PC-3 (cell line): ENCODE measurements around the gene AIFM3. TPM values are rescaled to one million over a fixed set of nuclear protein-coding genes. Genes with fewer than 3 reads are reported as not detected.

ENCODE experiments used
- ATAC-seq: fragments of 200-7000 bp; cut with Tn5 transposase; 2 replicates; pipeline ENCODE4 v1.9.1; 2020; ENCODE audit warnings: mild to moderate bottlenecking, moderate library complexity
- BruUV-seq: library from RNA; stranded (reverse); fragments of 400-500 nt; replicated peaks from 2 replicates; lab custom pipeline; 2021; lab: Mats Ljungman, UMichigan
- CTCF ChIA-PET: fragments of 300-600 bp; sonication (Branson Sonifier 250); formaldehyde crosslinking; loops from one replicate; lab custom pipeline; 2022; ENCODE audit warnings: antibody characterized with exemption; lab: Charles Lee
- POLR2A ChIA-PET: fragments of 300-600 bp; sonication (Branson Sonifier 250); formaldehyde crosslinking; loops from one replicate; lab custom pipeline; 2022; ENCODE audit warnings: antibody characterized with exemption; ENCODE audit not compliant: unreplicated experiment; lab: Charles Lee
- DNase-seq: peaks from one replicate; pipeline ENCODE4 v3.0.0-alpha.2; 2015
- H2AFZ ChIP-seq: fragments of 300-600 bp; sonication (generic); 2 replicates; pipeline ENCODE4 v1.6.0; 2016; ENCODE audit warnings: antibody characterized with exemption, low read length
- H3F3A ChIP-seq: fragments of 300-600 bp; sonication (generic); one replicate; pipeline ENCODE4 v1.6.0; 2017; ENCODE audit warnings: antibody characterized with exemption, low read length, control low read depth, mild to moderate bottlenecking; ENCODE audit not compliant: unreplicated experiment
- H3K27ac ChIP-seq: fragments of 300-600 bp; sonication (generic); 2 replicates; pipeline ENCODE4 v1.5.1; 2016; ENCODE audit warnings: mild to moderate bottlenecking, low read length
- H3K27me3 ChIP-seq: fragments of 300-600 bp; sonication (generic); 2 replicates; pipeline ENCODE4 v1.6.1; 2016; ENCODE audit warnings: low read length, mixed read lengths
- H3K36me3 ChIP-seq: fragments of 300-600 bp; sonication (generic); 2 replicates; pipeline ENCODE4 v1.6.1; 2016; ENCODE audit warnings: low read depth, mixed run types, low read length, mixed read lengths
- H3K4me1 ChIP-seq: fragments of 300-600 bp; sonication (generic); 2 replicates; pipeline ENCODE4 v1.5.1; 2016; ENCODE audit warnings: low read length; ENCODE audit not compliant: insufficient read depth
- H3K4me2 ChIP-seq: fragments of 300-600 bp; sonication (generic); 2 replicates; pipeline ENCODE4 v1.6.0; 2016; ENCODE audit warnings: low read length
- H3K4me3 ChIP-seq: fragments of 300-600 bp; sonication (generic); 2 replicates; pipeline ENCODE4 v1.5.1; 2016; ENCODE audit warnings: mild to moderate bottlenecking, low read length, mixed read lengths
- H3K79me2 ChIP-seq: fragments of 300-600 bp; sonication (generic); 2 replicates; pipeline ENCODE4 v1.6.1; 2017; ENCODE audit warnings: low read length, mixed read lengths
- H3K9ac ChIP-seq: fragments of 300-600 bp; sonication (generic); 2 replicates; pipeline ENCODE4 v1.6.0; 2016; ENCODE audit warnings: mild to moderate bottlenecking, low read length
- H3K9me2 ChIP-seq: fragments of 300-600 bp; sonication (generic); replicated peaks from 2 replicates; pipeline ENCODE4 v1.6.1; 2016; ENCODE audit warnings: mixed run types, low read length, mixed read lengths
- H3K9me3 ChIP-seq: fragments of 300-600 bp; sonication (generic); 2 replicates; pipeline ENCODE4 v1.6.1; 2016; ENCODE audit warnings: low read length, mixed read lengths
- H4K20me1 ChIP-seq: fragments of 300-600 bp; sonication (generic); 2 replicates; pipeline ENCODE4 v1.6.1; 2016; ENCODE audit warnings: low read length, mixed read lengths
- CTCF ChIP-seq: fragments of 300-600 bp; sonication (generic); conservative IDR thresholded peaks from 2 replicates; pipeline ENCODE4 v1.5.1; 2017; ENCODE audit warnings: antibody characterized with exemption, low read depth, mild to moderate bottlenecking, low read length
- EZH2 ChIP-seq: fragments of 300-600 bp; sonication (generic); IDR thresholded peaks from one replicate; pipeline ENCODE4 v1.6.1; 2017; ENCODE audit warnings: antibody characterized with exemption, mild to moderate bottlenecking, low read length; ENCODE audit not compliant: unreplicated experiment
- EZH2phosphoT487 ChIP-seq: fragments of 300-600 bp; sonication (generic); IDR thresholded peaks from 2 replicates; pipeline ENCODE4 v1.6.1; 2018; ENCODE audit warnings: mild to moderate bottlenecking, antibody characterized with exemption, low read length, borderline replicate concordance
- intact Hi-C: fragments of 100-400 bp; cut with micrococcal nuclease; formaldehyde crosslinking; loops from 2 replicates; pipeline ENCODE4 v1.9.0; 2023
- total RNA-seq: library from RNA; depleted of rRNA; stranded (reverse); fragments of >200 nt; gene quantifications from 2 replicates; pipeline ENCODE4 v1.2.3, GENCODE V29; 2014

The AIFM3 gene
- total RNA-seq, 1 experiment from 2014 or later, result 1.5 TPM

- Histone ChIP-seq H3K79me2 (peaks cover 97% of the 10 kb centered on the region), H3K9ac (no peak overlapping the region), H3K27ac (no peak overlapping the region), H3K36me3 (no peaks in the 10 kb centered on the region; the same call in 1 of the 2 replicates), H3K4me1 (peaks cover 7% of the 10 kb centered on the region), H3F3A (no peaks in the 10 kb centered on the region), H2AFZ (no peak overlapping the region), H3K4me3 (no peak overlapping the region), H4K20me1 (peaks cover 64% of the 10 kb centered on the region), H3K27me3 (no peaks in the 10 kb centered on the region), H3K9me2 (no peaks in the 10 kb centered on the region), H3K4me2 (no peak overlapping the region), H3K9me3 (no peaks in the 10 kb centered on the region)
- CTCF ChIA-PET, result no interaction called here
- TF ChIP-seq CTCF, result no peak
- no peak for TF ChIP-seq EZH2phosphoT487
- no peak for TF ChIP-seq EZH2
- POLR2A ChIA-PET, result no interaction called here
- intact Hi-C loops, result no loop called here
- BruUV-seq, result no TSS peak
- no peak for DNase-seq
- ATAC-seq, result no peak
These were observed 40.8 kb upstream of the AIFM3 start for GRCh38 chr22:20926243-20926642.

GRCh38 chr22:20927940-20928572, 39.0 kb upstream of the AIFM3 start:
- peaks cover 57% of the 10 kb centered on the region for H4K20me1 ChIP-seq
- no peak overlapping the region for H3K4me3 ChIP-seq
- H3K4me2 ChIP-seq, result no peak overlapping the region
- no peak for DNase-seq
- H3K4me1 ChIP-seq, result no peaks in the 10 kb centered on the region
- intact Hi-C loops, result no loop called here
- no peak for TF ChIP-seq EZH2
- no peak for TF ChIP-seq EZH2phosphoT487
- no peak for TF ChIP-seq CTCF
- no peaks in the 10 kb centered on the region for H3K9me2 ChIP-seq
- BruUV-seq, result no TSS peak
- no peaks in the 10 kb centered on the region; the same call in 1 of the 2 replicates for H3K36me3 ChIP-seq
- CTCF ChIA-PET, result no interaction called here
- no peak overlapping the region for H2AFZ ChIP-seq
- no peak overlapping the region for H3K27ac ChIP-seq
- POLR2A ChIA-PET, result no interaction called here
- no peak overlapping the region for H3K9ac ChIP-seq
- ATAC-seq, result no peak
- peaks cover 95% of the 10 kb centered on the region for H3K79me2 ChIP-seq
- no peaks in the 10 kb centered on the region for H3K9me3 ChIP-seq
- no peaks in the 10 kb centered on the region for H3K27me3 ChIP-seq
- no peaks in the 10 kb centered on the region for H3F3A ChIP-seq

GRCh38 chr22:20928573-20928967, 38.5 kb upstream of the AIFM3 start:
- Histone ChIP-seq H3K9ac (no peak overlapping the region), H3K79me2 (peaks cover 94% of the 10 kb centered on the region), H3K4me2 (no peak overlapping the region), H3K27ac (no peak overlapping the region), H3K9me2 (no peaks in the 10 kb centered on the region), H4K20me1 (peaks cover 56% of the 10 kb centered on the region), H3F3A (no peaks in the 10 kb centered on the region), H3K27me3 (no peaks in the 10 kb centered on the region), H3K36me3 (no peaks in the 10 kb centered on the region; the same call in 1 of the 2 replicates), H3K9me3 (no peaks in the 10 kb centered on the region), H3K4me3 (no peak overlapping the region), H2AFZ (no peak overlapping the region), H3K4me1 (no peaks in the 10 kb centered on the region)
- DNase-seq (no peak), ATAC-seq (no peak)
- TF ChIP-seq EZH2phosphoT487 (no peak), CTCF (no peak), EZH2 (no peak)
- intact Hi-C loops, result no loop called here
- BruUV-seq, result no TSS peak
- POLR2A ChIA-PET, result no interaction called here
- CTCF ChIA-PET, result interaction anchor here (0.6 to 0.7 kb wide), 2 partner anchors 36 to 1777 kb away, joined by 3 to 4 read pairs; no protein-coding TSS in a partner anchor
